ENCODE results near the gene CAMK1G.
A peak's percentile ranks its signal among the peaks of the same experiment; 100 is the strongest.

CAMK1G gene

DNA sequence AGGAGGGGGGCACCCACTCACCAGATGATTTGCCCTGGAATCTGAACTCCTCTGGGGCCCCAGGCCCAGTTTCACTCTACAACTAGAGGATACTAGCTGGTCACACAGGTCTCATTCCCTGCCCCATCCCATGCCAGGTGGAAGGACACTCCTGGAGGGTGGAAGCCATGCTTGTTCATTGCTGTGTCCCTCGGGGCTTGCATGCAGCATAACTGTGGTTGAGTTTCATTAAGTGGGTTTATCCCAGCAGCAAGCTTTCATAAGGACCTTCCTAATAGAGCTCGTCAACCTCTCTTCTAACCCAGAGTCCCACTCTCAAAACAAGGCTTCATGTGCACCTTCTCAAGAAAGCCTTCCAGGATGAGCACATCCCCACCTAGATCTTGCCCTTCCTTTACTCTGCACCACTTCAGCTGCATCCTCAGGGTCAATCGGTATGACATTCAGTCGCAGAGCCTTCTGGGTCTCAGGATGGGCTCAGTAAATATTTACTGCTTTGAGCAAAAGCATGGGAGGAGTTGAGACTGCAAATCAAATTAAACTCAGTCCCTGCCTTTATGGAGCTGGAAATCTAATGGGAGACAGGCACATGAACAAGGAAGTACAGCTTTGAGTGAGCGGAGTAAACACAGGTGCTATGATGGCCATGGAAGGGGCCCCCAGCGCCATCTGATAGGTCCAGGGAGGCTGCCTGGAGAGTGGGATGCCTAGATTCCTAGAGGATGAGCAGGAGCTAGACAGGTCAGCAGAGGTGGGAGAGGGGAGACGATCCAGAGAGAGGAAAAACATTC lies 36.4 kb downstream of the CAMK1G start:
- ATAC-seq (no peak), DNase-seq (no peak)

DNA sequence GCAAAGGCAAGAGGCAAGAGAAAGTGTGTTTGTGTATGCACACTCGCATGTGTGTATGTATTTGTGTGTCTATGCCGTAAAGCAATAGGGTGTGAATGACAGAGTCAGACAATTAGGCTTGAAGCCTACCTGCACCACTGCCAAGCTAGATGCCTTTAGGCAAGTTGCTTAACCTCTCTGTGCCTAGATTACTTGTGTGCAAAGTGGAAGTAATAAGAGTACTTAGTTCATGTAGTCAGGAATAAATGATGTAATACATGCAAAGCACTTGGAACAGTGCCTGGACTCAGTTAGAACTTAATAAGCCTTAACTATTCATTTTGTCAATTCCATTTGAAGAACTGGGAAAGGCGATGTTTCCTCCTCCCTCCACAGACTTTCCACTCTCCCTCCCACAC lies 37.0 kb downstream of the CAMK1G start:
- DNase-seq (no peak), ATAC-seq (no peak)

DNA sequence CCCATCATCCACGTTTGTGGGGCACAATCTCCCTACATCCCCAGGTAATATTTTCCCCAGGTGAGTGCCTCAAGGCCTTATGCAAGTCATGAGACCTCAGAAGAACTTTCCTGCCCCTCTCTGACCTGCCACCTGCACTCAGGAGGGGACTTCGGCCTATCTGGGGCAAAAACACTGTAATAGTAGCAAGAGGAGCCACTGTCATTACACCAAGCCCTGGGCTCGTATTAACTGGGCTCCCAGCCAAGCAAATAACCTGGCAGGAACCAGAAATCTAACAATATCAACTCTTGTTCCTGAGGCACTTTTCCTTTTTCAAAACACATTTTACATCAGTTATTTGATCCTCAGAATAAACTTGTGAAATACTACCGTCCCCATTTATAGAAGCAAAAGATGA lies 37.8 kb downstream of the CAMK1G start:
- no peak for ATAC-seq

DNA sequence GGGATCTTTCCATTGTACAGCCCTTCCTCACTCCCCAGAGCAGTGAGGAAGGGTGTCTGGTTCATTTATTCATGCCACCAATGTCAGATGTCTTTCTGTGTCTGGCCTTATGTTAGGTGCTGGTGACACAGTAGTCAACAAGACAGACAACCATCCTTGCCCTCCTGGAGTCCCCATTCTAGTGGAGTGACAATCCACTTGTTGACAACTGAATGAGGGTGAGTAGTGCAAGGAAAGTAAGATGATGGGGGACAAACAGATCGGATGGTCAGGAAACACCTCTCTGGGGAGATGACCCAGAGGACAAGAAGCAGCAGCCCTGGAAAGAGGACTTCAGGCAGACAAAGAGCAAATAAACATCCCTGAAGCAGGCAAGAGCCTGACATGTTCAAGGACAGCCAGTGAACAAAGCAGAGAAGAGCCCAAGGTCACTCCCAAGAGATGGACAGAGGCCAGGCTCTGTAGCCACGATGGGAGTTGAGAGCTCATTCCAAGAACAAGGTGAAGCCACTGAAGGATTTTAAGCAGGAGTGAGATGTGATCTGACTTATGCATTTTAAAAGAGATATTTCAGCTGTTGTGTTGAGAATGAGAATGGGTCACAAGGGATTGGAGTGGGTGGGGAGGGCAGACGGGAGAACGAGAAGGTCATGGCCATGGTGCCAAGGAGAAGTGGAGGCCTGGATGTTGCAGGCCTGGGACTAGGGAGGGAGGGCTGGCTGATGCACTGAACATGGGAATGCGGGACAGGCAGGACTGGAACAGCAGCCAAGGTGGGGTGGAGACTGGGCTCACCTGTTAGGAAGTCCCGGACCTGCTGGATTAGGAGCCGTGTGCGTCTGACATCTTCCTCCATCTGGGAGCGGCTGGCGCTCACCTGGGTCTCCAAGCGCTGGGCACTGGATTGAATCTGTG lies 38.5 kb downstream of the CAMK1G start:
- DNase-seq (no peak), ATAC-seq (no peak)

More for the DNA sequence above, 37.8 kb downstream of the CAMK1G start:
- DNase-seq = no peak

DNA sequence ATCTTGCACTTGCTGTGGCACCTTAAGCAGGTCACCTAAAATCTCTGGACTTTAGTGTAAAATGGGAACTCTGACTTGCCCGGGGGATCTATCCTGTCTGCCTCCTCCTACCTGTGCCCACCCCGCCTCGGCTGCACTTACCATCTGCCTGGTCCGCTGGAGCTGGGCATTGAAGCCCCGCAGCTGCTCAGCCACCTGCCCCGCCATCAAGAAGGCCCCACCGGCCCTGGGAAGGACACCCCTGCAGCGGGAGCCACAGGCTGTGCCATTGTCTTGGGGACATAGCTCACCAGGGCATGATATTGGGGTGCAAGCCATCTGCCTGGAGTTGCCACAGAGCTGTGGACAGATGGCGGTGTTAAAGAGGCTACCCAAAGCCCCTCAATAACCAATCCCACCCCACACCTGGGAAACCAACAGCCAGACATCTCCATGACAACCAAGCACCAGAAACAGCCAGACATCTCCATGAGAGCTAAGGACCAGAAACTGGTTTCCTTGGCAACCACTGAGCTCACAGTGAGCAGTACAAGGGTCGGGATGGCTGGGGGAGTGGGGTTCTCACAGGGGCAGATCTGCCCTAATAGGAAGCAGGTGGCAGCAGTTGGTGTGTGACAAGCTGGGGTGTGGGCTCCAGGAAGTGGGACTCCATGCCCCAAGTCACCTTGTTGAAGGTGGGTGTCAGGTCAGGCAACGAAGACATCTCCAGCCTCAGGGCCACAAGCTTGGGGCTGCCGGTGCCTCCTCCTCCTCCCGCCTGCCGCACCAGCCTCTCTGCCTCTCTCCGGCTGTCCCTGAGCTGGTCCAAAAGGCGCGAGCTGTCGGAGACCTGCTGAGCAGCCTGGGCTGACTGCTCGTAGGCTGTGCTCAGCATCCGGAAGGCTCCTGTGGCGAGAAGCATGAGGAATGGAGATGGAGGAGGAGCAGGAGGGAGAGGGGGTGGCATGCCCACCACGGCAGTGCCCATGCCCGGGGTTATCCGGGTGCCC lies 39.6 kb downstream of the CAMK1G start:
- ATAC-seq = no peak

DNA sequence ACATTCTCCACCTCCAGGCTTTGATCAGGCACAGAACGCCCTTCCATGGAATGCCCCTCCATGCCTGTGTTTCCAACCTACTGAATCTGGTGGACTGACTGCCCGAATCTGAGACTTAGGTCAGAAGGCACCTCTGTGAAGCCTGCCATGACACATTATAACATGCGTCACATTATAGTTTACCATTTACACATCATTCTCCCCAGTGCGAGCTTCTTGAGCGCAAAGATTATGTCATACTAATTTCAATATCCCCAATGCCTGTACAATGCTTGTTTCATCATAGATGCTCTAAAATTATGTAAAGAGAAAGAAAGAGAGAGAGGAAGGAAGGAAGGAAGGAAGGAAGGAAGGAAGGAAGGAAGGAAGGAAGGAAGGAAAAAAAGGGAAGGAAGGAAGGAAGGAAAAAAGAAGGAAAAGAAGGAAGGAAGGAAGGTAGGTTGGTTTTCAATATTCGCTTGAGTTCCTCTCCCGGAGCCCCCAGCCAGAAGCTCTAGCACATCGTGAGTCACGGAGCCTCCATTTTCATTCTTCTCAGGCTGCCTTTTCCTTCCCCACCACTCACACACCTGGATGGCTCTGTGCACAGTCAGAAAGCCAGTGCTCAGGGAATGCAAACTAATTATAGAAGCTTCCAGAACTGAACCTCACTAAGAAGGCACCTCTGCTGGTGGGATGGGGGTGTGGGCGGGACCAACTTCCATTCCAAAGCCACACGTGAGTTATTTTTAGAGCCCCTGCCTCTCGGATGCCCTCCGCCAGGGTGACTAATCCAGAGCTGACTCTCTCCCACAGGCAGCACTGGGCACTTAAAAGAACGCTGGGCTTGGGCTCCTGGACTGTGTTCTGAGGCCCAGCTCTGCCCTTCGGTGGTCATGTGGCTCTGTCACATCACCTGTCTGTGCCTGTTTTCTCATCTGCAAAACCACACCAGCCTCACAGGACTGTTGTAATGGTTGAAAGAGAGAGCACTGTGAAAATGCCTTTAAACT lies 41.3 kb downstream of the CAMK1G start:
- DNase-seq (no peak), ATAC-seq (no peak)

More for the DNA sequence above, 39.6 kb downstream of the CAMK1G start:
- no peak for DNase-seq

DNA sequence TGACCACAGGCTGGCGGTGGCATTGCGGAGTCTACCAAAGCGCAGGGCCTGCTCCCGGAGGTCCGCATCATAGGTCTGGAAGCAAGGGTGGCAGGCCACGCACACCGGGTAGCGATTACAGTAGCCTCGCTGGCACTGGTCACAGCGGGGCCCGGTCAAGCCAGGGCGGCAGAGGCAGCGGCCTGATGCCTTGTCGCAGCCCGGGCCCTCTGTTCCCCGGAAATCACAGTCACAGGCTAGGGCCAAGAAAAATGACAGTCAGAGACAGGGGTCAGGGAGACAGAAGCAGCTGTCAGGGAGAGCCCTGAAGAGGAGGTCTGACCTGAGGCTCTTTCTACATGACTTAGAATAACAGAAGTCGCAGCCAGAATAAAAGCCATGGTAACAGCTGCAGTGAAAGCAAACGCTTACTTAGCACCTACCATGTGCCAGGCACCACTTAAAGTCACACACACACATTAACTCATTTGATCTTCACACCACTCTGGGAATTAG lies 42.3 kb downstream of the CAMK1G start:
- DNase-seq = no peak
- no peak for ATAC-seq

DNA sequence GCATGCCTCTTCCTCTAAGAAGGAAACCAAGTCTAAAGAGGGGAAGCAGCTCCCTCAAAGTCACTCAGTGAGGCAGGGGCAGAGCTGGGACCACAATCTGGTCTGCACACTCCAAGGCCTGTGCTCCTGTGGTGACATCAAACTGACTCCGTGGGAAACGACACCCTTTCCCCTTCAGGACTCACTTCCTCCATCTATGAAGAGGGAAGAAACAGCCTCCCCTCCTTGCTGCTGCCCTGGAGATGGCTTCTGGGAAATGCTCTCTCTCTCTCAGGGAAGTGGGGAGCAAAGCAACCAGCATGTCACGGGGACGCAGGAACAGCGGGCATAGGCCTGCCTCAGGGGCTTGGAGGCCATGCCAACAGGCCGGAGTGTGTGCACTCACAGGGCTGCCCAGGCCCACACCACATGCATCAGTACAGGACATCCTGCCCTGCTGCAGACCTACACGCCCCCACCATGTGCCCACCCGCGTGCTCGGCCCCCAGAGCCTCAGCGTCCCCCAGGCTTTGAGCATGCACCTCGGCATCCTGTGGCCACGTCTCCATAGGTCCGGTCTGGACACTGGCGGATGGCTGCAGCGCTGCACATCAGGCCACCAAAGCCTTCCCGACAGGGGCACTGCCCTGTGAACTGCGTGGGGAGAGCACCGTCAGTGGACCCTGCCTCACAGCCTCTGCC lies 43.0 kb downstream of the CAMK1G start:
- DNase-seq = no peak
- ATAC-seq = no peak

DNA sequence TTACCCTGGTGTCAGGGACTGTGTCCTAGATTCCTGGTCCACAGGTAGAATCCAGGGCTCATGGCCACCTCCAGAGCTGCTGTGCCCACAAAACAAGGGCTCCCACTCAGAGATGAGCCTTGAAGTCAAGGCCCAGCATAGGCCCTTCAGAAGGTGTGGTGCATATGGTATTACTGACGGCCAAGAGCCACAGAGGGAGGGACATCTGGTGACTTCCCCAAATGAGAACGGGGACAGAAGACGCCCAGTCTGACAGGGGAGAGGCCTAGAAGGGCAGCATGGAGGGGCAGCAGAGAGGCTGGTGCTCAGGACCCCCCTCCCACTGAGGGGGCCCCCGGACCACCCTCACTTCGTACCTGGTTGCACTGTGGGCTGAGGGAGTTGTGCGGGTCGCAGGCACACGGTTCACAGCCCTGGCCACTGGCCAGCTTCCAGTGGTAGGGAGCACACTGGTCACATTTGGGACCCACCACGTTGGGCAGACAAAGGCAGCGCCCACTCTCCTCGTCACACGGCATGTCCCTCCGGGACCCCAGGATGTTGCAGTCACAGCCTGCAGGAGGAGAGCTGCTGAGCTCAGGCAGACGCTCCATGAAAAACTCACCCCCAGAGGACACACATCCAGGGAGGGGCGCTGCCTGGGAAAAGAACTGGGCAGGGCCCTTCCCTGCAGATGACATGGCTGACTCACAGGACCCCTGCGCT lies 43.7 kb downstream of the CAMK1G start:
- no peak for DNase-seq
- ATAC-seq = no peak

DNA sequence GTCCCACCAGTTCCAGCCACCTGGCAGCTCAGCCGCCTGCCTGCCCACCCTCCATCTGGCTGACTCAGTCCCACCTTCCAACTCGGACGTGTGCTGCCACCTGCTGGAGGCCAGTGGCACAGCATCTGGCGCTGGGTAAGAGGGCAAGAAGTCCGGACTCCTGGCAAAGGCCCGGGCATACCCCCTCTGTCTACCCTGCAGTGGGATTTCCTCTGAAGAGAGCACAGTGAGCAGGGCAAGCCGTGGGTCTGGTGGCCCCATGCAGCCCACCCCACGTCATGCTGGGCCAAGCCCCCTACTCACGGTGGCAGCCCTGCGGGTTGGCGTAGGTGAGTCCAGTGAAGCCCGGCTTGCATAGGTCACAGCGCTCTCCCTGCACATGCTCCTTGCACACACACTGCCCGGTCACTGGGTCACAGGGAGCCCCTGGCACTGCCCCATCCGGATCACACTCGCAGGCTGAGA lies 44.2 kb downstream of the CAMK1G start:
- DNase-seq (peak; percentile 91), ATAC-seq (peak; percentile 82)

DNA sequence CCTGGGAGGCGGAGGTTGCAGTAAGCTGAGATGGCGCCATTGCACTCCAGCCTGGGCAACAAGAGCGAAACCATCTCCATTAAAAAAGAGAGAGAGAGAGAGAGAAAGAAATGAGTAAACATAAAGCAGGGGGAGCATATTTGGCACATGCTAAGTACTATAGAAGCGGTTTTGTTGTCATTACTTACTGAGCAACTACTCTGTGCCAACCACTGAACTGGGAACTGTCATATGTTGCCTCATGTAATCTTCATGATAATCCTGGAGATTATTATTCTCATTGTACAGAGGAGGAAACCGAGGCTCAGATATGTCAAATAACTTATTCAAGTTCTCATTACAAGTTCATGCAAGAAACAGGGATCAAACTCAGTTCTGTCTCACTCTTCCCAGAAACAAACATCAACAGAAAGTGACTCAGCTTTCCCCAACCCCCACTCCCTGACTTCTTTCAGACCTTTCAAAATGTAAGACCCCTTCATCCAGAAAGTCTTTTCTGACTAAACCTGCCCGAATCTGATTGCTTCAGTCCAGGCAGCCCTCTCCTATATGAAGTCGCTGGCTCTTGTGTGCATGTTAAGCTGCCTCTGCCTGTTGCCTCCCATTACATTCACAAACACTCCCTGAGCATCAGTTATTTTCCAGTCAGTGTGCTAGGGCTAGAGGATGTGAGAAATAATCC lies 45.2 kb downstream of the CAMK1G start:
- no peak for ATAC-seq
- DNase-seq = no peak

DNA sequence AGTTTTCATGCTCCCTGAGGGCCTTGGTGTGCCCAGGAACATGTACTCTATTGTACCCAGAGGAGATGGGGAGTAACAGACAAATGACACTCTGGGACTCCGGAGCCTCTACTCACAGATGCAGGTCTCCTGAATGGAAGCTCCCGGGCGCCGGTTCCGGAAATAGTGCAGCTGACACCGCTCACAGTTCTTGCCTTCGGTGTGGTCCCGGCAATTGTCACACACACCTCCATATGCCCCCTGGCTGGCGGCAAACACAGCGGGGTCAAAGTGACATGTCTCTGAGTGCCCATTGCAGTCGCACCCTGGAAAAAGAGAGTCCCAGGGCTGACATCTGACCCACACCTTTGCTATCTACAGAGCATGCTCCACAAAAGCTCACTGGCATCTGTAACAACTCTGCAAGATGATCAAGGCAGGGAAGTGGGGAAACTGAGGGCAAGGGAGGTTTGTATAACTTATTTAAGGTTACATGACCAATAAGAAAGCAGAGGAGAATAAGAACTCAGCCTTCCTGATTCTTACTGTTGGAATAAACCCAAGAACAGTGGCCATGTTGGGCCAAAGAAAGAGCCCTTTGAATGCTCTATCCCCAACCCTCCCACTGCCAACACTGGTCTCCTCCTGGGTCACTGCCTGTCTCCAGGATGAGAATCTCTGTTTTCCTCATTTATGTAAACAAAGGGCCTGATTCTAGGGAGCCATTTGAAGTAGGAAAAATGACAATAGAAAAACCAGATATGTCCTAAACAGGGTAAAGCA lies 46.3 kb downstream of the CAMK1G start:
- ATAC-seq (no peak), DNase-seq (no peak)

DNA sequence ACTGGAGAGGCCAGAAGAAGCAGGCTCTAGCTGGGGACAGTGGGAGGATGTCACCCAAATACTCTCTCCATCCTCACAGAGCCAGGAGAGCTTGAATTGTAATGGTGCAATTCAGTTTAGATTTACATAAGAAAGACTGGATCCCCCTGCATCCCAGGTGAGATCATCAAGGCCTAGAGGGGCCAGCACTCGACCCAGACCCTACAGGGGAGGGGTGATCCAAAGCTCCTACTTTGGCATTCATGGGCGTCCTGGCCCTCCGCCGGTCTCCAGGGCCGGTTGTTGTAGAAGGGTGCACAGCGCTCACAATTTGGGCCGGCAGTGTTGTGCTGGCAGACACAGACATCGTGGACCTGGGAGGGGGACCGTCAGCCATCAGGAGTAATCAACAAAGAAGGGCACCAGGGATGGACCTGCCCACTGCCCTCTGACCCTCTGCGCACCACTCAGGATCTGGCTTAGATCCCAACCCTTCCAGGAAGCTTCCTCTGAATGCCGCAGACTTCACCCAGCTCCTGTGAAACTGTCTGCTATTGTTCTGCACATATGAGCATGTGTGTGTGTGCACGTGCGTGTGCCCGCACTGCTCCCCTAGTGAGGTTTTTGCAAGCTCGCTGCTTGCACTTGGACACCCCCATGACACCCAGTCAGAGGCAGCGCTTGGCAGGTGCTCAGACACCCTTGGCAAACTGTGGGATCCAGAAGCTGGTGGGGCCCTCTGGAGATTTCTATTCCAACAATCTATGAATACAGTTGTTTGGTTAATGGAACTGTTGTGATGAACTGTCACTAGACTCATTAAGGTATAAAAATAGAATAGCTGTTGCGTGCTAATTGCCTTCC lies 47.1 kb downstream of the CAMK1G start:
- DNase-seq (no peak), ATAC-seq (no peak)

DNA sequence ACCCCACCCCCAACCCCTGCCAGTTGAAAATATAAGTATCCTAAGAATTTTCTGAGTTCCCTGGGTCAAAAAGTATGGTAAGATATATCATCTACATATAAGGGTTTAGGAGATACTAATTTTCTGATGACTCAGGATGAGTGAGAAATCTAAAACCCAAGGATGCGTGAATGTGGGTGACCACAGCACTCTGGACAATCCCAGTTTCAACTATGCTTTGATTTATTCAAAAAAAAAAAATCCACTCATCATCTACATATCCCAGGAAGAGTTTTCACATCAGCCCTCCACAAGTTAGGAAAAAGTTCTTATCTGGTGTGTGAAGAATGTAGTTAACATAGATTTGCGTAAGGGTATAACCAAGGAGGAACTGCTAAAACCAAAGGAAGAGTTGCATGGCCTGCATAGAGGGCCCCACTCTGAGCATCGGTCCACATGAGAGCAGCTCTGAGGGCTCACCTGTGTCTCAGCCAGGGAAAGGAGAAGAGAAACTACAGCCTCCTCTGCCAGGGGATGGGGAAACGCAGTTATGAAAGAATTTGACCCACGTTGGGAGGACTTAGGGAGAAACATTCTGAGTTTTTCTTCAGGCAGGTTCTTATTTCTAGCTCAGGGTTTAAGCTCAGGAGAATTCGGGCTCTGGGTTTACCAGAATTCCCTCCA lies 50.0 kb downstream of the CAMK1G start:
- no peak for ATAC-seq
- DNase-seq = no peak

DNA sequence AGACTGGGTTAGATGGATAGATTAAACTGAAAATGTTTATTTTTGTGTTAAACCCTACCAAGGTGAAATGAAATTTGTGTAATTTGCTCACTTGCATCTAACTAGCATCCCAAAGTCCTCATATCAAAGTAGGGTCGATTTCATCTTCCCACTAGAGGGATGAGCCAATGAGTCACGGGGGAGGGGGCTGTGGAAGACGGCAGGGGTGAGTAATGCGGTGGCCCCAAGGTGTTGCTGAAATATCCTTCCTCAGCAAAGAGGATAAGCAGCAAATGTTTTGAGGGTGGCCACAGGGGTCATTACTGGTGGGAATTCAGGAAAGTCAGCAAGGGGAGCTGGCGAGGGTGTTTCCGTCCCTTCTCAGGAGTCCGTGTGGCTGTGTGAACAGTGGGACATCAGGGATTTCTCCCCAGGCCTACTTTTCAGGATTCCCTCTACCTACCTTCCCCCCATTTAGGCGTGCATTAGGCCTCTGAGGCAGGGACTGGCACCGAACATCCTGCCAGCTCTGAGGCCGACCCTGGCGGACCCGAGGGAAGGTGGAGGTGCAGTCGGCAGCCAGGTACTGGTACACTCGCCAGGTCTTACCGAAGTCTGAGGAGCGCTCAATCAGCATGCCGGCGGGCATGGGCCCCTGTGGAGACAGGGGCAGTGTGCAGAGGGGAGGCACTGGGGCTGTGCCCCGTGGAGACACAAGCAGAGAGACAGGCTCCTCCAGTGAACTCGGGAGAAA lies 50.7 kb downstream of the CAMK1G start:
- ATAC-seq = peak; percentile 21
- no peak for DNase-seq

DNA sequence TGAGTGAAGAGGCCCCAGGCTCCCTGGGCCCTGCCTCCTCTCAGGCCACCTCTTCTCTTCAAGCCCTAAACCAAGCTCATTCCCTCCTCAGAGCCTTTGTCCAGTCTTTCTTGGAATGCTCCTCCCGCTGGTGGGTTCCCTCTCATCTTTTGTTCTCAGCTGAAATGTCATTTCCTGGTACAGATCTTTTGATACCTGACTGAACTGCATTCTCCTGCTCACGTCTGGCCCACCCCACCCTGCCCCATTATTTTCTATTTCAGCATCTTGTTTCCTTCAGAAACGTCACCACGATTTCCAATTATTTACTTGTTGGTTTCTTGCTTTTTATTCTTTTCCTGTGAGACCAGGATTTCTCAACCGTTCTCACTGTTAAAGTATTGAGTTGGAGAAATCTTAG lies 52.3 kb downstream of the CAMK1G start:
- no peak for ATAC-seq
- no peak for DNase-seq

All from stimulated activated naive CD8-positive, alpha-beta T cell treated with anti-CD3 and anti-CD28 coated beads, Interleukin-15, Interleukin-2, amounts not matched to agents 100 U/mL and 50 U/mL, for 24 hours (primary cell).